Measurements from ENCODE around the gene TRAPPC2. TPM values are rescaled to one million over a fixed set of nuclear protein-coding genes. Genes with fewer than 3 reads are reported as not detected.
A peak's percentile ranks its signal among the peaks of the same experiment; 100 is the strongest.

TRAPPC2 gene
- total and polyA plus RNA-seq, 2 of the 13 experiments (the other 11 are each of a cell fraction or from before 2014, with no cell fraction given), result 4.4 to 8.1 TPM

DNA sequence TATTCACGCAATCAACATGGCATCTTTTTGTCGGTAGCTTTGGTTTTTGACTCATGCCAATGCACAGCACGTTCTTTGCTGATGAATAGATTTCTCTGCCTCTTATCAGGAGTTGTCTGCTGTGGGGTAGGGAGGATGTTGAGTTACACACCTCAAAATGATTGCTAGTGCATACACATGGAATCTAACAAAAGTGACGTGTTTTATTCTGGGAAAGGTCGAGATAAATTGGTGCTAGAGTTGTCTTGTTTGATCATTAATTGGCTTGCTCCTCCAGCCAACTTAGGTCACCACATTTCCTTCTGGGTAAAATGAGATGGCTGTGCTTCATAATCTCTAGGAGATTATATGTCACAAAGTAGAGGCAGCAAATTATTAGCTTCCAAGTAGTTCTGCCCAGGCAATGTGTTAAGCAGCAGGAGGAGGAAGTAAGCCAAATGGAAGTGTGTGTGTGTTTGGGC lies 41.6 kb downstream of the TRAPPC2 start (continued):
- TF ChIP-seq, protein P1, sequence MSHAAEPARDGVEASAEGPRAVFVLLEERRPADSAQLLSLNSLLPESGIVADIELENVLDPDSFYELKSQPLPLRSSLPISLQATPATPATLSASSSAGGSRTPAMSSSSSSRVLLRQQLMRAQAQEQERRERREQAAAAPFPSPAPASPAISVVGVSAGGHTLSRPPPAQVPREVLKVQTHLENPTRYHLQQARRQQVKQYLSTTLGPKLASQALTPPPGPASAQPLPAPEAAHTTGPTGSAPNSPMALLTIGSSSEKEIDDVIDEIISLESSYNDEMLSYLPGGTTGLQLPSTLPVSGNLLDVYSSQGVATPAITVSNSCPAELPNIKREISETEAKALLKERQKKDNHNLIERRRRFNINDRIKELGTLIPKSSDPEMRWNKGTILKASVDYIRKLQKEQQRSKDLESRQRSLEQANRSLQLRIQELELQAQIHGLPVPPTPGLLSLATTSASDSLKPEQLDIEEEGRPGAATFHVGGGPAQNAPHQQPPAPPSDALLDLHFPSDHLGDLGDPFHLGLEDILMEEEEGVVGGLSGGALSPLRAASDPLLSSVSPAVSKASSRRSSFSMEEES (CRISPR knock-in tag; IDR thresholded peaks at IDR 0.05), result no peak
- TF ChIP-seq ZBTB7B (CRISPR knock-in tag; IDR thresholded peaks at IDR 0.05) (no peak), ZNF264 (CRISPR knock-in tag; IDR thresholded peaks at IDR 0.05) (no peak), XBP1 (CRISPR knock-in tag; IDR thresholded peaks at IDR 0.05) (no peak), ZIK1 (CRISPR knock-in tag; IDR thresholded peaks at IDR 0.05; ENCODE audit: borderline replicate concordance, low read depth) (no peak), ZNF777 (CRISPR knock-in tag; IDR thresholded peaks at IDR 0.05) (no peak), RBM22 (optimal IDR thresholded peaks at IDR 0.05; ENCODE audit: low read length) (no peak), MED8 (CRISPR knock-in tag; IDR thresholded peaks at IDR 0.05; ENCODE audit: insufficient replicate concordance) (no peak), ARNTL (CRISPR knock-in tag; IDR thresholded peaks at IDR 0.05) (no peak), ZNF660 (CRISPR knock-in tag; IDR thresholded peaks at IDR 0.05; ENCODE audit: borderline replicate concordance, low read depth) (no peak), ZMYM2 (CRISPR knock-in tag; IDR thresholded peaks at IDR 0.05) (no peak)

DNA sequence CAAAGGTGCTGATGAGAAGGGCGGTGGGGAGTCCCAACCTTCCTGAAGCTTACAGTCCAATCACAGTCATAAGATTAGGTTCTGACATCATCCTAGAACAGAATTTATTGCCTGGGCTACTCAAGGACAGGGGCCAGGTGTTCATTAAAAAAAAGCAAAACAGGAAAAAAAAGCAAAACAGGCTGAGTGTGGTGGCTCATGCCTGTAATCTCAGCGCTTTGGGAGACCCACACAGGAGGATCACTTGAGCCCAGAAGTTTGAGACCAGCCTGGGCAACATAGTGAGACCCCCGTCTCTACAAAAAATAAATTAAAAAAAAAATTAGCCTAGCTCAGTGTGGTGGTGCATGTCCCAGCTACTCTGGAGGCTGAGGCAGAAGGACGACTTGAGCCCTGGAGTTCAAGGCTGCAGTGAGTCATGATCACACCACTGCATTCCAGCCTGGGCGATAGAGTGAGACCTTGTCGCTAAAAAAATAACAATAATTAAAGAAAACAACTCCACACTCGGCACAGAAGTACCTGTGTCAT lies 42.5 kb downstream of the TRAPPC2 start:
- FAIRE-seq, result no peak
- peaks cover 43% of the 10 kb centered on the region for H3K4me1 ChIP-seq (ENCODE audit: insufficient read depth, low read length)
- no peak overlapping the region for H3K27ac ChIP-seq (ENCODE audit: extremely low read length, insufficient read depth, low read length)
- intact Hi-C loops (cut with micrococcal nuclease; ENCODE audit: unreplicated experiment) (no loop called here), in situ Hi-C loops (cut with HindIII; ENCODE audit: extremely low pct_ligation_motif_present, low pct_unique_long_range_greater_than_20kb) (no loop called here)
- H2AFZ ChIP-seq (ENCODE audit: low read length), result no peak overlapping the region
- ATAC-seq, result no peak
- H3K4me3 ChIP-seq (replicated peaks in 1 of 3; ENCODE audit: insufficient read depth in 1 of 3, low read depth in 2 of 3, low read length in 3 of 3), result no peak overlapping the region
- 0 out of 2 replicates have a peak, but pooled peaks cover 3% of the 10 kb centered on the region for H4K20me1 ChIP-seq (ENCODE audit: insufficient read depth, low read length)
- H3K27me3 ChIP-seq (ENCODE audit: control insufficient read depth in 1 of 2, insufficient read depth in 2 of 2, low read length in 2 of 2), result no peaks in the 10 kb centered on the region
- H3K36me3 ChIP-seq (replicated peaks in 1 of 2; ENCODE audit: control insufficient read depth in 1 of 2, insufficient read depth in 2 of 2, low read length in 2 of 2), result no peaks in the 10 kb centered on the region
- no peak overlapping the region for H3K9ac ChIP-seq (ENCODE audit: insufficient read depth, low read depth, low read length)
- ChIA-PET POLR2A (interaction anchor here (1.2 to 1.6 kb wide), 2 partner anchors 43 to 338 kb away, joined by 3 to 4 read pairs; partner anchors contain the start of genes GEMIN8, OFD1 and TRAPPC2), CTCF (ENCODE audit: low intra/inter-chr PET ratio, low total read pairs) (no interaction called here)
- DNase-seq (ENCODE audit: low spot score), result peak; percentile 3
- H3K9me3 ChIP-seq (ENCODE audit: low read length), result no peaks in the 10 kb centered on the region
- no TSS peak for BruUV-seq (replicated peaks)
- H3K4me2 ChIP-seq (ENCODE audit: low read depth, low read length), result peak overlapping the region; percentile 32; the same call in 1 of the 2 replicates
- peaks cover 66% of the 10 kb centered on the region for H3K79me2 ChIP-seq (ENCODE audit: insufficient read depth, low read length)
- 64% methylated on average over 5 of the region's 7 CpGs for WGBS (ENCODE audit: low lambda C conversion rate)
- TF ChIP-seq WIZ (CRISPR knock-in tag; IDR thresholded peaks at IDR 0.05) (no peak), ZSCAN22 (CRISPR knock-in tag; IDR thresholded peaks at IDR 0.05) (no peak), FOSL2 (CRISPR knock-in tag; IDR thresholded peaks at IDR 0.05) (peak; percentile 86), KDM5A (IDR thresholded peaks at IDR 0.05; ENCODE audit: borderline replicate concordance, low read length) (no peak), FOXA3 (CRISPR knock-in tag; IDR thresholded peaks at IDR 0.05) (no peak), ATF7-NPFF (CRISPR knock-in tag; IDR thresholded peaks at IDR 0.05; ENCODE audit: low read depth) (no peak), RBM22 (optimal IDR thresholded peaks at IDR 0.05; ENCODE audit: low read length) (no peak), HOXA9 (CRISPR knock-in tag; IDR thresholded peaks at IDR 0.05; ENCODE audit: borderline replicate concordance) (no peak)
- TF ChIP-seq, protein P2, sequence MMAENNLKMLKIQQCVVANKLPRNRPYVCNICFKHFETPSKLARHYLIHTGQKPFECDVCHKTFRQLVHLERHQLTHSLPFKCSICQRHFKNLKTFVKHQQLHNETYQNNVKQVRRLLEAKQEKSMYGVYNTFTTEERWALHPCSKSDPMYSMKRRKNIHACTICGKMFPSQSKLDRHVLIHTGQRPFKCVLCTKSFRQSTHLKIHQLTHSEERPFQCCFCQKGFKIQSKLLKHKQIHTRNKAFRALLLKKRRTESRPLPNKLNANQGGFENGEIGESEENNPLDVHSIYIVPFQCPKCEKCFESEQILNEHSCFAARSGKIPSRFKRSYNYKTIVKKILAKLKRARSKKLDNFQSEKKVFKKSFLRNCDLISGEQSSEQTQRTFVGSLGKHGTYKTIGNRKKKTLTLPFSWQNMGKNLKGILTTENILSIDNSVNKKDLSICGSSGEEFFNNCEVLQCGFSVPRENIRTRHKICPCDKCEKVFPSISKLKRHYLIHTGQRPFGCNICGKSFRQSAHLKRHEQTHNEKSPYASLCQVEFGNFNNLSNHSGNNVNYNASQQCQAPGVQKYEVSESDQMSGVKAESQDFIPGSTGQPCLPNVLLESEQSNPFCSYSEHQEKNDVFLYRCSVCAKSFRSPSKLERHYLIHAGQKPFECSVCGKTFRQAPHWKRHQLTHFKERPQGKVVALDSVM (CRISPR knock-in tag; IDR thresholded peaks at IDR 0.05), result peak; percentile 82
- TF ChIP-seq, protein P3, sequence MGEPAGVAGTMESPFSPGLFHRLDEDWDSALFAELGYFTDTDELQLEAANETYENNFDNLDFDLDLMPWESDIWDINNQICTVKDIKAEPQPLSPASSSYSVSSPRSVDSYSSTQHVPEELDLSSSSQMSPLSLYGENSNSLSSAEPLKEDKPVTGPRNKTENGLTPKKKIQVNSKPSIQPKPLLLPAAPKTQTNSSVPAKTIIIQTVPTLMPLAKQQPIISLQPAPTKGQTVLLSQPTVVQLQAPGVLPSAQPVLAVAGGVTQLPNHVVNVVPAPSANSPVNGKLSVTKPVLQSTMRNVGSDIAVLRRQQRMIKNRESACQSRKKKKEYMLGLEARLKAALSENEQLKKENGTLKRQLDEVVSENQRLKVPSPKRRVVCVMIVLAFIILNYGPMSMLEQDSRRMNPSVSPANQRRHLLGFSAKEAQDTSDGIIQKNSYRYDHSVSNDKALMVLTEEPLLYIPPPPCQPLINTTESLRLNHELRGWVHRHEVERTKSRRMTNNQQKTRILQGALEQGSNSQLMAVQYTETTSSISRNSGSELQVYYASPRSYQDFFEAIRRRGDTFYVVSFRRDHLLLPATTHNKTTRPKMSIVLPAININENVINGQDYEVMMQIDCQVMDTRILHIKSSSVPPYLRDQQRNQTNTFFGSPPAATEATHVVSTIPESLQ (CRISPR knock-in tag; conservative IDR thresholded peaks at IDR 0.05), result no peak
